Nephron (organoid): ENCODE measurements around the gene TAF12.

ENCODE experiments used
- H3K27ac Mint-ChIP-seq, 3 experiments: 2 replicates each; pipeline ENCODE4 v1.8.0; 2020; ENCODE audit warnings: mixed read lengths in 3 of 3, mild to moderate bottlenecking in 2 of 3, moderate library complexity in 1 of 3
- H3K27me3 Mint-ChIP-seq: 2 replicates; pipeline ENCODE4 v1.8.0; 2021; ENCODE audit warnings: low read depth, mild to moderate bottlenecking, moderate library complexity, mixed read lengths
- H3K36me3 Mint-ChIP-seq: 2 replicates; pipeline ENCODE4 v1.8.0; 2020; ENCODE audit warnings: low read depth, mixed read lengths
- H3K4me1 Mint-ChIP-seq: 2 replicates; pipeline ENCODE4 v1.8.0; 2020; ENCODE audit warnings: mixed read lengths
- H3K4me3 Mint-ChIP-seq, 3 experiments: 2 replicates each; pipeline ENCODE4 v1.8.0; 2020; ENCODE audit warnings: mild to moderate bottlenecking in 3 of 3, mixed read lengths in 3 of 3, moderate library complexity in 2 of 3
- H3K9me3 Mint-ChIP-seq: 2 replicates; pipeline ENCODE4 v1.8.0; 2020; ENCODE audit warnings: mixed read lengths
- CTCF ChIP-seq, 3 experiments: fragments of 200-600 bp; sonication (generic); IDR thresholded peaks; one replicate each; pipeline ENCODE4 v1.5.0; 2021; ENCODE audit warnings: antibody characterized with exemption in 3 of 3; ENCODE audit not compliant: unreplicated experiment in 3 of 3

TAF12 gene

GRCh38 chr1:28565726-28566125, 77.1 kb downstream of the TAF12 start:
- Mint-ChIP-seq H3K9me3 (no peaks in the 10 kb centered on the region), H3K36me3 (peaks cover 50% of the 10 kb centered on the region), H3K4me1 (no peaks in the 10 kb centered on the region), H3K27me3 (no peaks in the 10 kb centered on the region), H3K27ac (no peak overlapping the region), H3K4me3 (no peak overlapping the region)
- TF ChIP-seq CTCF (IDR thresholded peaks at IDR 0.05; ENCODE audit: unreplicated experiment in 3 of 3), result no peak

GRCh38 chr1:28565040-28565439, 77.8 kb downstream of the TAF12 start:
- TF ChIP-seq CTCF (IDR thresholded peaks at IDR 0.05; ENCODE audit: unreplicated experiment in 3 of 3), result no peak
- no peaks in the 10 kb centered on the region for H3K27me3 Mint-ChIP-seq
- no peaks in the 10 kb centered on the region for H3K4me1 Mint-ChIP-seq
- H3K9me3 Mint-ChIP-seq, result no peaks in the 10 kb centered on the region
- H3K27ac Mint-ChIP-seq, result no peak overlapping the region
- H3K36me3 Mint-ChIP-seq, result peaks cover 57% of the 10 kb centered on the region
- no peak overlapping the region for H3K4me3 Mint-ChIP-seq

- Mint-ChIP-seq H3K27me3 (no peaks in the 10 kb centered on the region), H3K9me3 (no peaks in the 10 kb centered on the region), H3K4me1 (no peaks in the 10 kb centered on the region), H3K27ac (no peak overlapping the region), H3K4me3 (no peak overlapping the region), H3K36me3 (peaks cover 62% of the 10 kb centered on the region)
- TF ChIP-seq CTCF (IDR thresholded peaks at IDR 0.05; ENCODE audit: unreplicated experiment in 3 of 3), result no peak
Observed at GRCh38 chr1:28564310-28564709, 78.6 kb downstream of the TAF12 start.

DNA sequence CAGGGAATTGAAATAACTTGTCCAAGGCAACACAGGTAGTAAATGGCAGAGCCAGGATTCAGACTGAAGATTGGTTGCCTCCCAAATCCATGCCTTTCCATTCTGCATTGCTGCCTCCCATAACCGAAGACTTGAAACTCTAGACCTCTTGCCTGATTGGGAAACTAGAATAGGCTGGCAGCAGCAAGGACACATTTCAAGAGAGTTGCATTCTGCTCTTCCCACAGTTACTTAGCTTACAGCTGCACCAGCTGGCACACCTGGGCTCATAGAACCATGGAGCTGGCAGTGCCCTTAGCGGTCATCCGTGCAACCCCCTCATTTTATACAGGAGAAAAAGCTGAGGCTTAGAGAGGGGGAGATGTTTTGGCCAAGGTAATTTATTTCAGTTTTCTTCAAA, 82.0 kb downstream of the TAF12 start:
- H3K9me3 Mint-ChIP-seq, result no peaks in the 10 kb centered on the region
- H3K36me3 Mint-ChIP-seq, result peaks cover 57% of the 10 kb centered on the region
- no peak for TF ChIP-seq CTCF (IDR thresholded peaks at IDR 0.05; ENCODE audit: unreplicated experiment in 3 of 3)
- no peaks in the 10 kb centered on the region for H3K4me1 Mint-ChIP-seq
- H3K27ac Mint-ChIP-seq, result no peak overlapping the region
- no peaks in the 10 kb centered on the region for H3K27me3 Mint-ChIP-seq
- no peak overlapping the region for H3K4me3 Mint-ChIP-seq
